ENCODE measurements around the gene ARL14EPL.

Gene ARL14EPL

DNA sequence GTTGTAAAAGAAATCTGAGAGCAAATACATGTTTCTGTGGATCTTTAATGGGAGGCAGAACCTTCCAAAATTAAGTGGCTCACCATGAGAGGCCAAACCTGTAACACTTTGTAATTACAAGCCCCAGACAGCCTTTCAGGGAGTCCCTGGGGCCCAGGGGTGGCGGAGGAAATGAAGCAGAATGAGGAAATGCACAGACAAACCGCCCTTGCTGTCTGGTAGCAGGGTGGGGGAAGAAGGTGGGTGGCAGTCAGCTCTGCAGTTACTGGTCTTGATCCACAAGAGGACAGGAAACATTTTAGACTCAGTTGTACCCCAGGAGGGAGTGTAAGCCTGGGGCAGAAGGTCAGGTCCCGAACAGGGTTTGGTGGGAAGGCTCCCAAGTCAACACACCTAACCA lies 6.5 kb downstream of the ARL14EPL start:
- DNase-seq (ENCODE audit: low spot score): no peak
- CTCF ChIA-PET: no interaction called here
- no peak for TF ChIP-seq CTCF (conservative IDR thresholded peaks at IDR 0.05; ENCODE audit: low read depth)
- no peak overlapping the region for H3K27ac ChIP-seq
- POLR2A ChIA-PET (ENCODE audit: low non-redundant PET): no interaction called here

GRCh38 chr5:116042375-116042774 lies 10.1 kb downstream of the ARL14EPL start:
- no peak for DNase-seq (ENCODE audit: low spot score)
- POLR2A ChIA-PET (ENCODE audit: low non-redundant PET): no interaction called here
- H3K27ac ChIP-seq: no peak overlapping the region
- CTCF ChIA-PET: interaction anchor here (1.5 to 1.6 kb wide), 2 partner anchors 302 to 733 kb away, joined by 3 read pairs; no protein-coding TSS in a partner anchor
- TF ChIP-seq CTCF (conservative IDR thresholded peaks at IDR 0.05; ENCODE audit: low read depth): no peak

DNA sequence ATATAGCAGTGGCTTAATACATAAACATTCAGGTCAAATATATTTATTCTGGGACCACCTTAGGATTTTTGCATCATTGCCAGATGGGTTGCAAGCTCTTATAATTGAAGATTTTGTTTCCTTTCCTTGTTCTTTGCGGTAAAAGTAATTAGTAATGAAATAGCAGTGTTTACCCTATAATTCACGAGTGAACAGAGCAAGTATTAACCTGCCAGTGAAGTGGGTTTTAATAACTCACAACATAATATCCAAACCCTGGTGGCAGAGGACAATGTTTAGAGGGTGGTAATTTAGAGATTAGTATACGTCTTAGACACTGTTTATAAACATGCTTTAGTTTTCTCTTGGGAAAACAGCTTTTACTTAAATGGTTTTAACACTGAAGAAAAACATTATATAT lies 11.8 kb downstream of the ARL14EPL start:
- TF ChIP-seq CTCF (conservative IDR thresholded peaks at IDR 0.05; ENCODE audit: low read depth): no peak
- H3K27ac ChIP-seq: no peak overlapping the region
- no peak for DNase-seq (ENCODE audit: low spot score)
- CTCF ChIA-PET: no interaction called here
- POLR2A ChIA-PET (ENCODE audit: low non-redundant PET): no interaction called here

DNA sequence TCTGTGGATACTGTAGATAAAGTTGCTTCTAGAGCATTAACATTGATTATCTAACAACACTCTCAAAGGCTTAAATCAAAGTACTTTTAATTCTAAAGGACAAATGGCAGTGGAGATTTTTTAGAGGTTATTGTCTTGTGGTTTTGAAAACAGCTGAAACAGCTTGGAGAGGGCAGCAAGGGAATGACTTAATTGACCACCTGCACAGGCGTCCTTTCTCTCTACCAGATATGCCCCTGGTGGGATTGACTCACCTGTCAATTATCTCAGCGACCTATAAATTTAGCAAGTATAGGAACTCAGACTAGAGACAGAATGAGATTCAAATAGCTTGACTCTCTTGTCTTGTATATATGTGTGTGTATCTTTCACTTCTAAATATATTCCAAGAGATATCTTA lies 13.5 kb downstream of the ARL14EPL start:
- no peak for DNase-seq (ENCODE audit: low spot score)
- no peak for TF ChIP-seq CTCF (conservative IDR thresholded peaks at IDR 0.05; ENCODE audit: low read depth)
- ChIA-PET CTCF (no interaction called here), POLR2A (ENCODE audit: low non-redundant PET) (no interaction called here)
- no peak overlapping the region for H3K27ac ChIP-seq

DNA sequence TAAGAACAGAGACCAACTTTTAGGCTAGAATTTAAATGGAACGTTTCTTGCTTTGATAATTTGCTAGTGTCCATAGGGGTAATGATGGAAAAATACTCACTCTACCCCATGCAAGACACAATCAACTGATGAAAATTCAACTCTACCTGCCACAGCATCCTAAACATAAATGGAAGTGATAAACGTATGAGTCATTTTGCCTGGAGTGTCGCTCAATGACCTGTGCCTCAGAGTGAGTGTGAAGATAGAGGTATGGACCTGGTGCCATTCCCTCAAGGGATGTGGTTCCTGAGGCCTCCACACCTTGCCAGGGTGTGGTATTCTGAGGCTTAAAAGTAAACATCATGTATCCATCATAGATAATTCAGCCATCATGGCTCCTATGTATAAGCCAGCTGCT lies 14.0 kb downstream of the ARL14EPL start:
- TF ChIP-seq CTCF (conservative IDR thresholded peaks at IDR 0.05; ENCODE audit: low read depth): no peak
- DNase-seq (ENCODE audit: low spot score): no peak
- ChIA-PET POLR2A (ENCODE audit: low non-redundant PET) (no interaction called here), CTCF (no interaction called here)
- H3K27ac ChIP-seq: no peak overlapping the region

DNA sequence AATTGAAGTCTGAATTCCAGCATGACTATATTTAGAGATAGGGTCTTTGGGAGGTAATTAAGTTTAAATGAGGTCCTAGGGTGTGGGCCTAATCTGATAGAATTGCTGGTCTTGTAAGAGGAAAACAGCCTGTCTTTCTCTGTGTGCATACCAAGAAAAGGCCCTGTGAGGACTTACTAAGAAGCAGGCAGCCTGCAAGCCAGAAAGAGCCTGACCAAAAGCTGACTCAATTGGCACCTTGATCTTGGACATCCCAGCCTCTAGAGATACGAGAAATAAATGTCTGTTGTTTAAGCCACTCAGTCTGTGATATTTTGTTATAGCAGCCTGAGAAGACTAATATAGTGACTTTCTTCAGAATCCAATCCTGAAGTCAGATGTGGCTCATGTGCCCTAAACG lies 14.6 kb downstream of the ARL14EPL start:
- ChIA-PET CTCF (no interaction called here), POLR2A (ENCODE audit: low non-redundant PET) (no interaction called here)
- TF ChIP-seq CTCF (conservative IDR thresholded peaks at IDR 0.05; ENCODE audit: low read depth): no peak
- DNase-seq (ENCODE audit: low spot score): no peak
- H3K27ac ChIP-seq: no peak overlapping the region

GRCh38 chr5:116058346-116058936 lies 26.2 kb downstream of the ARL14EPL start:
- ChIA-PET POLR2A (ENCODE audit: low non-redundant PET) (no interaction called here), CTCF (no interaction called here)
- TF ChIP-seq CTCF (conservative IDR thresholded peaks at IDR 0.05; ENCODE audit: low read depth): no peak
- no peak for DNase-seq (ENCODE audit: low spot score)
- H3K27ac ChIP-seq: no peak overlapping the region

Measured in RWPE1 (cell line).